ENCODE data around the gene CNTNAP2. TPM values are rescaled to one million over a fixed set of nuclear protein-coding genes. Genes with fewer than 3 reads are reported as not detected.
A peak's percentile ranks its signal among the peaks of the same experiment; 100 is the strongest.

CNTNAP2 gene
- total RNA-seq, result 1 to 10 TPM; 4.4 to 8.5 TPM

GRCh38 chr7:146116521-146117222 is at the start of gene CNTNAP2:
CNTNAP2 (plus strand) TSS chr7:146116801; CDS start chr7:146116877, 76 bp downstream.
- TF ChIP-seq CTCF (IDR thresholded peaks at IDR 0.05), result no peak
- H3K9me3 ChIP-seq, result no peaks in the 10 kb centered on the region
- H3K36me3 ChIP-seq, result no peaks in the 10 kb centered on the region
- no peaks in the 10 kb centered on the region for H3K4me1 ChIP-seq
- DNase-seq, result no peak
- no peak within 1 kb of the TSS for H3K9ac ChIP-seq (ENCODE audit: low read depth in 2 of 2, low read length in 2 of 2)
- intact Hi-C loops (cut with DNase I), result no loop called here
- H3K27ac ChIP-seq, result no peak within 1 kb of the TSS
- H3K27me3 ChIP-seq, result peaks cover 3% of the 10 kb centered on the region
- H3K4me3 ChIP-seq, result peak within 1 kb of the TSS; percentile 7

GRCh38 chr7:146067880-146068279 is 48.7 kb upstream of the CNTNAP2 start:
- no peaks in the 10 kb centered on the region for H3K4me1 ChIP-seq
- no peaks in the 10 kb centered on the region for H3K9me3 ChIP-seq
- no peaks in the 10 kb centered on the region for H3K36me3 ChIP-seq
- no peak for DNase-seq
- no peak for TF ChIP-seq CTCF (IDR thresholded peaks at IDR 0.05)
- H3K27me3 ChIP-seq, result no peaks in the 10 kb centered on the region
- H3K9ac ChIP-seq (ENCODE audit: low read depth in 2 of 2, low read length in 2 of 2), result no peak overlapping the region
- no peak overlapping the region for H3K4me3 ChIP-seq
- no peak overlapping the region for H3K27ac ChIP-seq
- intact Hi-C loops (cut with DNase I), result no loop called here

GRCh38 chr7:146074195-146074765 is 42.3 kb upstream of the CNTNAP2 start:
- no peak overlapping the region for H3K27ac ChIP-seq
- no peaks in the 10 kb centered on the region for H3K27me3 ChIP-seq
- no peak overlapping the region for H3K9ac ChIP-seq (ENCODE audit: low read depth in 2 of 2, low read length in 2 of 2)
- no peak for TF ChIP-seq CTCF (IDR thresholded peaks at IDR 0.05)
- H3K4me3 ChIP-seq, result no peak overlapping the region
- intact Hi-C loops (cut with DNase I), result no loop called here
- H3K36me3 ChIP-seq, result no peaks in the 10 kb centered on the region
- no peaks in the 10 kb centered on the region for H3K9me3 ChIP-seq
- DNase-seq, result no peak
- no peaks in the 10 kb centered on the region for H3K4me1 ChIP-seq

GRCh38 chr7:146076344-146076743 is 40.3 kb upstream of the CNTNAP2 start:
- H3K36me3 ChIP-seq, result no peaks in the 10 kb centered on the region
- intact Hi-C loops (cut with DNase I), result no loop called here
- TF ChIP-seq CTCF (IDR thresholded peaks at IDR 0.05), result no peak
- no peak for DNase-seq
- H3K4me3 ChIP-seq, result no peak overlapping the region
- H3K27ac ChIP-seq, result no peak overlapping the region
- H3K9me3 ChIP-seq, result no peaks in the 10 kb centered on the region
- no peaks in the 10 kb centered on the region for H3K4me1 ChIP-seq
- no peak overlapping the region for H3K9ac ChIP-seq (ENCODE audit: low read depth in 2 of 2, low read length in 2 of 2)
- H3K27me3 ChIP-seq, result no peaks in the 10 kb centered on the region

- Histone ChIP-seq H3K4me3 (no peak overlapping the region), H3K27ac (no peak overlapping the region), H3K4me1 (no peaks in the 10 kb centered on the region), H3K27me3 (no peaks in the 10 kb centered on the region), H3K9ac (ENCODE audit: low read depth in 2 of 2, low read length in 2 of 2) (no peak overlapping the region), H3K36me3 (no peaks in the 10 kb centered on the region), H3K9me3 (no peaks in the 10 kb centered on the region)
- no peak for TF ChIP-seq CTCF (IDR thresholded peaks at IDR 0.05)
- DNase-seq, result no peak
- intact Hi-C loops (cut with DNase I), result no loop called here
These were observed 32.5 kb upstream of the CNTNAP2 start for GRCh38 chr7:146084086-146084485.
